NCI-H2107 treated with DMSO at 0.1 percent for 48 hours (cell line): ENCODE results near the gene RBPJL.
"Not testable (repeated sequence)": the region's sequence is repeated elsewhere in the genome, so short reads cannot be mapped to it uniquely, and the experiment has no call there.

Source experiments
- DNase-seq: peaks from one replicate; lab custom pipeline; 2025; ENCODE audit not compliant: unreplicated experiment; lab: John Stamatoyannopoulos, UW

The RBPJL gene

DNA sequence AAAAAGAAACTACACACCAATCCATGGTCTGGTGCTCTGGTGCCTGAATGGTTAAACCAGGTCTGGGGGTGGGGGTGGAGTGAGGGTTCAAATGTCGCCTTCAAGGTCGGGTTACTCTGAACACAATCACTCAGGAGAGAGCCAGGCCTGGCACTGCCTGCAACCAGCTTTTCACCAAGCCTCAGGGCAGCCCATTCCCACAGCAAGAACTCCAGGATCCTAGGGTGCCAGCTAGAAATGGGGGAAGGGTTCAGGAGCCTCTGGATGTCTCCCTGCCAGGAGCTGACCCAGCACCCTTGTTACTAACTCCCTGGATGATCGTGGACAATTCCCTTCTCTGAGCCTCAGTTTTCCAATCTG, 34.9 kb downstream of the RBPJL start:
- no peak for DNase-seq

DNA sequence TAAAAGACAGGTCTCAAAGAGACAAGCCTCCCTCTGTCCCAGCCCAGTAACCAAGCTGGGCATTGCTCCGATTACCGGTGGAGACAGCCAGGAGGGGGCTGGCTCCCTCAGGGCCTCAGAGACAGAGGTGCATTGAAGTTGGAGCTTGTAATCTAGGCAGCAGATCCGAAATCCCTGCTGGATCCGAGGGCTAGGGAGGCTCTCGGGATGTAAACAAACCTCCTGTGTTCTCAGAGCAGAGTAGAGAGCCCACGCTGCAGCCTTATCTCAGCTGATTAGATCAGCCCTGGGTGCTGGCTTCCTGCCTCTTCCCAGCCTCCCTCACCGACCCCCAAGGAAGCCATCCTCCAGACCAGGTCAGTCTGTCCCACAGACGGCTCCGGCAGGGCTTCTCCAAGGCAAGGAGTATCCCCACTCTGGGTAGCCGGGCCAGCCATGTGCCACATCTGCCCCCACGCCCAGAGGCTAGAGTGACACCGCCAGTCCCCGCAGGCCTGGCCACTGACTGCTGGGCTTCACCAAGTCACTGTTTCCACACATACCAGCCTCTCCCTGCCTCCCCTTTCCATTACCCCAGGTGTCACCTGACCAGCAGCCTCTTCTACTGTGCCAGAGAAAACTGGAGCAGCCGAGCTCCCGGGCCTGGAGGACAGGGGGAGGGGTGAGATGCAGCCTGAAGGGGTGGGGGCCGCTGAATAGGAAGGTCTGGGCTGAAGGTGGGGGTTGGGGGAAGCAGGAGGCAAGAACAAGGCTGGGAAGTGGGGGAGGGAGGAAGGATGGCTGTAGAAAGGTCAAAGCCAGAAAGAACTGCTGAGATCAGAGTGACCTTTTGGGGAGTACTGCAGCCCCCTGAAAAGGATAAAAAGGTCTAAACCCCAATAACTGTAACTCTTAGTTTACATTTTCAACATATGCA, 35.6 kb downstream of the RBPJL start:
- peak; percentile 49 for DNase-seq

DNA sequence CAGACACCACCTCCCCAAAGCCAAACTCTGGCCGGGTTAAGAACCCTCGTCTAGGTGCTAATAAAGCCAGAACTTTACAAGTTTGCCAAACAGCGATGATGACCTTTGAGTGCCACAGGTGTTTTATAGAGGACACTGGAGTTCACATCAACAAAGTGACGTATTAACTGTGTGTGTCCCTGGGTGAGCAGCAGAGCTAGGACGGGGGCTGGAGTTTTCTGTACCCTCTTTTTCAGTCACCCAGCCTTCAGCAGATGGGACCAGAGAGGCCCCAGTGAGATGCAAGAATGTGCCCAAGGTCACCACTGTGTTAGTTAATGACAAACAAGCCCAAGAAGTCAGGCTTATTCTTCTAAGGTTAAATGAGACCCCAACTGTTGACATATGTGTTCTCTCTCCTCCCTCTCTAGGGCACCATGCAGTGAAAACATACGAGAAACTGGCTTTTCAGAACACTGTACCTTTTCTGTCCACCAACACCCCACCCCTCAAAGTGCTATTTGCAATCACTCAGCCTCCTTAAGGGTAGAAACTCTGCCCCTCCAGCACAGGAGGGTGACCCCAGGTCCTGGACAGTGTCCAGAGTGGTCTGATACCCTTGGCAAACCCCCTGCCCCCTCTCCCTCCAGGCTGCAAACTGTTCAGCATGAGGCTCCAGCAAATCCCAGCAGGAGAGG, 36.4 kb downstream of the RBPJL start:
- no peak for DNase-seq

DNA sequence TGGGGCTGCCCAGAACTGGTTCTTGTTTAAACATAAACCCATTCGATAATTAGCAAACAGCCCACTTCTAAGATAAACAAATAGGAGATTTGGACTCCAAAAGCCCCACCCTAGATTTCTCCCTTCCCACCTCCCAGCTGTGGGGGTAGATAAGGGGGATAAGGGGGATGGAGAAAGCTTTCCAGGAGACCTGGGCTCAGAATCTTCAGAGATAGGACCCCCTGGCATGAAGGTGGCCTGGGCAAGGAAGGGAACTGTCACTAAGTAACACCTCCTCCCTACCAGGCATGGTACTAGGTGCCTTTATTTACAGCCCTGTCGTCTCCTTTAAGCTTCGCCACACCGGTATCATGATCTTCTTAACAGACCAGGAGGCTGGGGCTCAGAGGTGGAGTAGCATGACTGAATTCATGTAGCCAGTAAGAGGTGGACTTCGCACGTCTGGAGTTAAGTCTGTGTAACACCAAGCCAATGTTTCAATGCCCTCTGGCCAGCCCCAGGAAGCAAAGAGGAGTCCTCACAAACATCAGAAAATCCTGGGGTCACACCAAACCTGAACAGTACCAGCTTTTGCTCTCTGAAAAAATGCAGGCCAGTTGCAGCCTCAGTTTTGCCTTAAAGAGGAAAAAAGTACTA, 37.0 kb downstream of the RBPJL start:
- no peak for DNase-seq

DNA sequence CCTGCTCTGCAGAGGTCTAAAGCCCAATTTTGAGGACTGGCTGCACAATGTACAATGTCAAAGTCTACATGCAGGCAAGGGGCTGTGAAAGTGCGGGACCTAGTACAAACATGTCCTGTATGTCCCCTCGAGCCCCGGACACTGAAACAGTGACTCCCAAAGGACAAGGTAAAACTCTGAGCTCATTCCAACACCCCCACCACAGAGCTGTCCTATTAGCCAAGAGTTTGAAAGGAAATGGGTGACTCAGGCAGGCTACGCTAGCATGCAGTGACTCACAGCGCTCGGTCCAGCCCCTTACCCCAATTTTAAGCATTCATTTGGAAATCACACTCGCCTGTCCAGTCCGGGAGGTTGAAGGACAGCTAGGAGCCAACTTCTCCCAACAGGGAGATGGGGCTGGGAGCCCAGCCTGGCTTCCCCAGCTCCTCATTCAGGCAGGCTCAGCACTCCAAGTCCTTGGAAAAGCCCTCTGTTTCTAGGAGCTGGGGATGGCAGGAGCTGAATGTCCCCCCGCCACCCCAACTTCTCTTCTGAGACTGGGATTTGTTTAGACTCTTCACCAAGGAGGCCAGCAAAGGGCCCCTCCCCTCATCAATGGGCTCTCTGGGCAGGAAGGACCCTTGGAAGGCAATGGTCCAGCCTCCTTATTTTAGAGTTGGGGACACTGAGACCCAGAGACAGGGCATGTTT, 37.7 kb downstream of the RBPJL start:
- no peak for DNase-seq

DNA sequence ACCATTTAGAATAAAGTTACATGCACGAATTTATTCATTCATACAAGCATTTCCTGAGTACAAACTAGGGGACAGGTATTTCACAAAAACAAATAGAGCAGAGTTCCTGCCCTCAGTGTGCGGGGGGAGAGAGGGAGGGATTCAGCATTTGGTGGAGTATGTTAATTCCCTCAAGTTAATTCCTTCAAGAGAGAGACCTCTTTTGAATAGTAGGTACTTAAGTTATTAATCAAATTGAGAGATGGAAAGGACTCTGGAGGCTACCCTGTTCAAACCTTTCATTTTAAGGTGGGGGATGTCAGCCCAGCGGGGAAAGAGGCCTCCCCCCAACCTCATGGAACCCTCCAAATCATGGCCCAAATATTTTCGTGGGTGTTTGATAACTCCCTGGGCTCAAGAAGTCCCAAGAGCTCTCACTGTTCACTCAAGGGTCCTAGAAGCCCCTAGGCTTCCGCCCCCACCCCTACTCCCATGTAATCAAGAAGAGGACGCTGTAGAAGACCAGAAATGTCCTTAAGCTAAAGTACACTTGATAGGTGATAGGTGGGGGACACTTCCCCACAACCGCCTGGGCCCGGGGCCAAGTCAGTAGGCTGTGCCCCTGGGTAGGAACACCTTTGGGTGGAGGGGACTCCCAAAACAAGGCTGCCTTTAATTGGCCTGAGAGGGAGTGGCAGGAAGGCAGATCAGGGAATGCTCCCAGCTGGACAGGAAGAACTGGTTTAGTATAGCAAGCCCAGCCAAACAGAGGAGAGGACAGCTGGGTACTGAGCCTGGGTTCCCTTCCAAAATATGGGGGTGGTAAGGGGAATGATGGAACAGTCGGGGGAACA, 38.7 kb downstream of the RBPJL start:
- no peak for DNase-seq

DNA sequence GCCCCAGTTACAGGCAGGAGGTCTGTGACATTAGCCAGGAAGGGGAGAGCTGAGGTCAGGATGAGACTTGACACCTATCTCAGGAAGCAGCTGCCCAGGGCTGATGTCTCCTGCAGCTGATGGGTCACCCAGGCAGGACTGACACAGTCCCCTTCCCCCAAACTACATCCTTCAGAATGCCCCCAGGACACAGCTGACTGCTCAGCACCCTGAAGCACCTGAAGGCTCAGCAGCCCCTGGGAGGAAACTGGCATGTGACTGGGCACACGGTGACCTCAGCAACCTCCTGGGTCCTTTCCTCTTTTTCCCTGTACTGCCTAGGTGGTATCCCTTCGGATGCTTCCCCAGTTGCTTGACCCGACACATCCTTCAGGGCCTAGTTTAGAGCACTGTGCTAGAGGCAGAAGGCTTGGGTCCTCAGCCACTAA, 39.7 kb downstream of the RBPJL start:
- DNase-seq, result no peak

DNA sequence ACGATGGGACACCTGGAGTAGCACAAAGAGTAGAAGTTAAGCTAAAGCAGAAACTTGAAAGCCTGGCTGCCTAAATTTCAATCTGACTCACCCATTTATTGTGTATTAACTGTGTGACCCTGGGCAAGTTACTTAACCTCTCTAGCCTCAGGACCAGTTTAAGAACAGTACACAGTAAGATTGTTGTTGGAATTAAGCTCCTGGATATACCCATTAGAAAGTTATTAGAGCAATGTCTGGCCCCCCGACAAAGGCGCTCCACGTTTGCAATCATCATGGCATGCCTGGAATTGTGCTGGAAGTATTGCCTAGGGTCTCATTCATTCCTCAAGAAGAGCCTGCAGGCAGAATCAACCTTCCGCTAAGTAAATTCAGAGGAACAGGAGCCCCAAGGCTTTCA, 40.2 kb downstream of the RBPJL start:
- no peak for DNase-seq

DNA sequence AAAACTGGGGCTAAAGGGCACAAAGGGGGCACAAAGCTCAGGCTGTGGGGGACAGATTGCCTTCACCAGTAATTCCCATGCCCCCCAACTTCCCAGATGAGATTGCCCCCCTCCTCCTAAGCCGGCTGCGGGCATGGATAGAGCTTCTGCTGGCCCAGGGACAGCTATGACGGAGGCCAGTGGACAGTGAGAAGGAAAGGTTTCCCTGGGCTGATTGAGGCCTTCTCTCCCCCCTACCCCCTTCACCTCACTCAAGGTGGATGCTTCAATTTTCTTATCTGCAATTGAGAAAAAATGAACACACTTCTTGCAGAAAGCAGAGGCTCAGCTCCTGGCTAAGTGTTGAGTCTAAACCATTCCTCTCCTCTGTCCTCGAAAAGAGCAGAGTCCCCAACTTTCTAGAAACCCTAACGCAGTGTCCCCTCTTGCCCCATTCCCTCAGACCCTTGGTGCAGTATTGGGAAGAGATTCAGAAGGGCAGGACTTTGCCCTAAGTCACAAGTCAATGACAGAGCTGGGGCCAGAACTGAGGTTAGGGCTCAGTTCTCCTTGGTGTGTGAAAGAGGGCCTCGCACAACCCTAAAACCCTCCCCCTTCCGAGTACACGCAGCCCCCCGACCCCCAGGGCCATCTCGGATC, 40.8 kb downstream of the RBPJL start:
- no peak for DNase-seq

DNA sequence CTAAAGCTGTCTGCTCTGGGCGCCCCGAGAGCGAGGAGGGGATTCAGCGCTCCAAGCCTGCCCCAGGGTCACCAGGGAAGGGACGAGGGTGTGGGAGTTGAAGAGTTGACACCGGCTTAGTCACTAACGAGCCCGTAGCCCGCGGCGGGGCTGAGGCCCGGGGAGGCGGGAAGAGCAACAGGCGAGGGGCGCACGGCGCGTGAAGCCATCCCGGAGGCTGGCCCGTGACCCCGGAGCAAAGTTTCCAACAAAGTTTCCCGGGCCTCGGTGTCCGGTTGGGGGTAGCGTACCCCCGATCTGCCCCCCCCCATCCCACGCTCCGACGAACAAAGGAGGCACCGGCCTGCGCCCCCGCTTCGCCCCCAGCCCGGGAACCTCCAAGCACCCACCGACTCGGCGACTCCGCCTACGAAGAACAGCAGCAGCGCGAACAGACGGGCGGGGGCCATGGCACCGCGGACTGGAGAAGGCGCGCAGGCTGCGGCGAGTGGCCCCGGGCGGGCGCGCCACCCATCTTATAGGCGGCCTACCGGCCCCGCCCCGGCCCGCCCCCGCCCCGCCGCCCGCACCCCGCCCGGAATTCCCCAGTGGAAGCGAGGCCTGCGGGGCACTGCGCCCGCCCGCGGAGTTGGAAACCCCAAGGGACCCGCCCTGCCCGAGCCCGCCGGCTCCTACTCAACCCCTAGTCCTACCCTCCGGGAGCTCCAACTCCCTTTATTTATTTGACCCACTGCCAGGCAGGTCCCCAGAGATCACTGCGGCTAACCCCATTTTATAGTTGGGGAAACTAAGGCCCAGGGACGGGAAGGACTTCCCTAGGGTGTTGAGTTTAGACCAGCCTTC, 41.5 kb downstream of the RBPJL start, which contains the start of gene SDC4:
TSS of gene SDC4 (minus strand) at position 489 of the 843 bp plus-strand sequence. CDS start at position 449, 40 bp downstream.
- DNase-seq, result no peak

DNA sequence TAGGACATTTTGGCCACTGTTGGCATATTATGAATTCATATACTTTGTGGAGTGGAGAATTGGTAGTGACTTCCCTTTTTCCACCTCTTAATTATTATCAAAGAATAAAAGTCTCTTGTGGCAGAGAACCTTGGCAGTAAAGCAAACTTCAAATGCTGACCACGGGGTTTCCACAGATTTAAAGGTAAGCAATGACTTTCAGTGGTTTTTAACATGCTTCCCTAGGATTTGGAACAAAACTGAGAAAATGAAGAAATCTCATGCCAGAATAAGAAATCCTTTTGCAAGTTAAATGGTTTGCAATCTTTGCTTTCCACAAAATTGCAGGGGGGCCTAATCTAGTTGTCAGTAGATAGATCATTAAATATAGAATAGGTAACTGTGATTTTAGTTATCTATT, 43.6 kb downstream of the RBPJL start:
- DNase-seq, result no peak

DNA sequence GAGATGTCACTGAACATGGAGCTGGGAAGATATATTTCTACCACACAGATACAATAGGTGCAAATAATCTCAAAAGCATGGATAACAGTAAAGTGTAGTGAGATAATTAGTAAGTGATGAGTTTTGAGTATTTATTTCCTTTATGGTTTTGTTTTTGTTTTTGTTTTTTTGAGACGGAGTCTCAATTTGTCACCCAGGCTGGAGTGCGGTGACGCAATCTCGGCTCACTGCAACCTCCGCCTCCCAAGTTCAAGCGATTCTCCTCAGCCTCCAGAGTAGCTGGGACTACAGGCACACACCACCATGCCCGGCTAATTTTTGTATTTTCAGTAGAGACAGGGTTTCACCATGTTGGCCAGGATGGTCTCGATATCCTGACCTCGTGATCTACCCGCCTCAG, 44.2 kb downstream of the RBPJL start:
- not testable (repeated sequence) for DNase-seq

DNA sequence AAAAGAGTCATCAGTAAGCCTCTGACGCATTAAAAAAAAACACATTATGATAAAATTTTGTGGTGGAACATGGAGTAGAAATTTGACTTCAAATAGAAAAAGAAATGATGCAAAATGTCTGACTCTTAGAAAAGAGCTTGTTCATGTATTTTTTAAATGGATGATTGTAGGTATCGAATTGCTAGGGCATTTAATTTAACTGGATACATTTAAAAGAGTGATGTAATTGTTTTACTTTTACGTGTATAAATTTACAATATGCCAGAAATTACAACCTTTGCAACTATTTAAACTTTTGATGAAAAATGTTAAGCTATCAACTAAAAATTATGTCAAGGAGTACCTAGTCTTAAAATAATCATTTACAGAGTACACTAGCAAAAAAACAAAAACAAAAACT, 46.1 kb downstream of the RBPJL start:
- DNase-seq, result no peak

DNA sequence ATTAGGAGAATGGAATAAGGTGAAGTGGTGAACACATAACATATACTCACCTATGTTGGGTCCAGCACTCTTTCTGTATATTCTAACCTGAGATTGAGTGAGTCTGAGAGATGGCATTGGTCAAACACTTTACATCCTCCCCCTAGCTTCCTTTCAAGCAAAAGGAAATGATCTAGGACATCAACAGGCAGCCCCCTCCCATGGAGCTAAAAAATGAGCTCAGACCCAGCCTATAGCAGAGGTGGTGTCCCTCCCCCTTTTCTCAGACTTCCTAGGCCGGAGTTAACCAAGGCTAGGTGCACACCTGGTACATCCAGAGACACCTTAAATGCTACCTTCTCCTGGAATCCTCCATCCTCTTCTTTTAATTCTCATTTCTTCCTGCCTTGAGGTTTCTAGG, 47.1 kb downstream of the RBPJL start:
- no peak for DNase-seq

DNA sequence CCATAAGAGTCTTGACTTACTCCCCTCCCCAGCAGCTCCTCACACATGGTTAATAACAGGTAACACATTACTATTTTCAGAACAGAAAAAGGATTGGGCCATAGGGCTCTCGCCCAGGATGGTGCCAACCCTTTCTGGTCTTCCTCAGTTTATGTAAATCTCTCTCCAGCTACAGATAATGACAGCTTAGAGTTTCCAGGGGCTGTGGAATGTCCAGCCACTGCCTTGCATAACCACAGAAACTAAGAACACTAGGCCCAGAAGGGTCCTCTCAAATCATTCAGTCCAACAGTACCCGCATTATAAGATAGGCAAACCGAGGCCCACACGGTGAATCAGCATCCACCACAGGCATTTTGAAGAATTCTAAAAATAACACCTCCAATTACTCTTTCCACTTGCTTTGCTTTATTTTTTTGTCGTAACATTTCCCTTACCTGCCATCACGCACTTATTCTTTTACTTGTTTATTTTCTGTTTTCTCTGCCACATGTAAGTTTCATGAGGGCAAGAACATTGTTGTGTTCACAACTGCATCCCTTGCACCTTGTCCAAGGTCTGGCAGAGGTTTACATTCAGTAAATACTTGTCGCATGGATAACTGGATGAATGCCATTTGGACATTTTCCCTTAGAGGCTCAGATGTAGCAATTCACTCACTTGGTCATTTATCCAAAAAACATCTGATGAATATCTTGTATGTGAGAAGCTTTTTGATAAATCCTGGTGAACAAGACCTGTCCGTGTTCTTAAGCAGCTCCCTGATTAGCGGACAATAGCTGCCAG, 48.0 kb downstream of the RBPJL start:
- DNase-seq, result no peak

DNA sequence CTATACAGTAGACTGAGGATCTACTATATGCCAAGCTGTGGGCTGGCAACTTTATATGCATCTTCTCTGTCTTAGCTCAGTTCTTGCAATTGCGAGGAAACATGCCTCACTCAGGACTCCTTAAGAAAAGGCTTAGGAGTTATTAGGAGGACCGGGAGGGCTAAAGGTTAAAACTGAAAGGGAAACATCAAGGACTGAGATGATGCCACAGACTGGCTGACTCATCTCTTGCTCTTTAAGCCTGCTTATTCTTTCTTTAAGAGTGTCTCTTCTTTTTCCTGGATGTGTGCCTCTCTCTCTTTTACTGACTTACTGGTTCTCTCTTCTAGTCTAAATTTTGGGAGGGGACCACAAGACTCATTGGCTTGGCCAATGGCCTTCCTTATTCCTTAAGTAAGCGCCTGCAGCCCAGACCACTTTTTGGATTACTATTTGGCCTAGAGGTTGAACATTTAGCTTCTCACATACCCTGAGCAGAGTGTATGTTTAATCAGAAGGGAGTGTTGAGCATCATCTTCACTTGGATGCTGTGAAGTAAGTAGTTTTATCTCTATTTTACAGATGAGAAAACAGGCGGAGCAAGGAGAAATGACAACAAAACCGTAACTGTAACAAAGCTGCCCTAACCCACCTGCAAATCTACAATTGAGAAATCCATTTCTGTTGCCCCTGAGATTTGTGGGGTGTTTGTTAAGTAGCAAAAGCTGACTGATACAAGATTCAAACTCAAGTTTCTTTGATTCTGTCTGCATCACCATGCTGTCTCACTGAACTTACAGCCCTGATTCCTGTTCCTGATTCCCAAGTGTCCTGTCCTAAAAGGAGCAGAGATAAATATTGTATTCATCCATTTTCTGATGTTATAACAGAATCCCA, 48.8 kb downstream of the RBPJL start:
- DNase-seq, result no peak
